ENCODE data around the gene DRD3. TPM values are rescaled to one million over a fixed set of nuclear protein-coding genes. Genes with fewer than 3 reads are reported as not detected.

The DRD3 gene
- total and polyA plus RNA-seq, 2 of the 8 experiments (the other 6 are each of a cell fraction or from before 2014, with no cell fraction given): 0.32 to 1.3 TPM

- Histone ChIP-seq H4K5ac (ENCODE audit: insufficient read length, low read depth, low read length) (no peak overlapping the region), H3K27me3 (replicated peaks in 1 of 4; ENCODE audit: control insufficient read depth in 3 of 4, extremely low read depth in 1 of 4, insufficient read depth in 3 of 4, low read length in 3 of 4) (no peaks in the 10 kb centered on the region), H2AK5ac (ENCODE audit: low read depth, low read length) (no peak overlapping the region), H4K8ac (ENCODE audit: extremely low read depth, insufficient read depth, low read length) (no peak overlapping the region), H2BK120ac (replicated peaks; ENCODE audit: low read depth, low read length) (no peak overlapping the region), H3K23ac (ENCODE audit: insufficient read length) (no peak overlapping the region), H2BK20ac (ENCODE audit: low read length) (no peak overlapping the region), H2BK15ac (ENCODE audit: low read length) (no peak overlapping the region), H3K14ac (ENCODE audit: insufficient read length) (no peak overlapping the region), H3K23me2 (ENCODE audit: low read depth, low read length) (no peaks in the 10 kb centered on the region), H2AFZ (ENCODE audit: low read length) (no peak overlapping the region), H2BK5ac (ENCODE audit: low read depth, low read length) (no peak overlapping the region), H4K91ac (replicated peaks; ENCODE audit: insufficient read length, low read length) (no peak overlapping the region), H3K56ac (replicated peaks; ENCODE audit: insufficient read length, low read depth, low read length) (no peak overlapping the region), H3K36me3 (ENCODE audit: control insufficient read depth in 2 of 4, insufficient read depth in 4 of 4, low read length in 3 of 4) (peaks cover 12 to 89% (median 52%) of the 10 kb centered on the region in 4 experiments), H3K18ac (ENCODE audit: extremely low read depth, low read length) (no peak overlapping the region), H3K9ac (replicated peaks in 1 of 4; ENCODE audit: extremely low read depth in 1 of 4, low read depth in 3 of 4, low read length in 3 of 4) (no peak overlapping the region), H3K9me3 (ENCODE audit: insufficient read depth in 2 of 2, low read depth in 1 of 2, low read length in 1 of 2) (no peaks in the 10 kb centered on the region), H3K4me2 (ENCODE audit: insufficient read depth in 1 of 2, low read depth in 2 of 2, low read length in 2 of 2) (no peak overlapping the region), H3K79me2 (ENCODE audit: control insufficient read depth in 1 of 2, insufficient read depth in 2 of 2, low read length in 2 of 2) (no peaks in the 10 kb centered on the region), H3K4me3 (ENCODE audit: extremely low read depth in 1 of 4, insufficient read depth in 2 of 4, low read depth in 3 of 4, low read length in 4 of 4) (no peak overlapping the region), H3K4me1 (replicated peaks in 1 of 4; ENCODE audit: control insufficient read depth in 3 of 4, insufficient read depth in 4 of 4, low read length in 3 of 4) (no peaks in the 10 kb centered on the region), H4K20me1 (replicated peaks in 1 of 2; ENCODE audit: control insufficient read depth in 1 of 2, insufficient read depth in 2 of 2, low read length in 2 of 2) (no peaks in the 10 kb centered on the region), H3K4ac (replicated peaks; ENCODE audit: insufficient read length, low read depth, low read length) (no peak overlapping the region), H3K79me1 (ENCODE audit: low read depth, low read length) (no peaks in the 10 kb centered on the region), H2BK12ac (ENCODE audit: low read depth, low read length) (no peak overlapping the region), H3K27ac (ENCODE audit: low read depth, low read length) (no peak overlapping the region)
- CTCF ChIA-PET (ENCODE audit: partially characterized antibody): no interaction called here
- 98% methylated on average over 2 of the region's 2 CpGs; no CpG with 5 or more reads in 1 of the 2 experiments for WGBS, 2 experiments (ENCODE audit: extremely low coverage in 1 of 2, insufficient coverage in 1 of 2, insufficient read length in 1 of 2, insufficient replicate concordance in 2 of 2, low coverage in 1 of 2, low lambda C conversion rate in 2 of 2, missing lambda C conversion rate in 1 of 2)
- DNase-seq (ENCODE audit: low read depth in 1 of 2, low spot score in 2 of 2): no peak
- no peak for FAIRE-seq
- POLR2A ChIA-PET (ENCODE audit: partially characterized antibody): no interaction called here
- TF ChIP-seq SP4 (IDR thresholded peaks at IDR 0.05; ENCODE audit: low read length) (no peak), JUN (IDR thresholded peaks at IDR 0.05; ENCODE audit: low read depth, low read length) (no peak), SIRT6 (IDR thresholded peaks at IDR 0.05; ENCODE audit: low read length) (no peak), TEAD4 (IDR thresholded peaks at IDR 0.05; ENCODE audit: low read depth, low read length) (no peak), PHF8 (conservative IDR thresholded peaks at IDR 0.05; ENCODE audit: low read depth, low read length) (no peak), POLR2A (IDR thresholded peaks at IDR 0.05; ENCODE audit: control extremely low read depth in 1 of 2, low read depth in 2 of 2, low read length in 2 of 2) (no peak), CHD1 (IDR thresholded peaks at IDR 0.05; ENCODE audit: low read depth, low read length) (no peak), CREB1 (IDR thresholded peaks at IDR 0.05) (no peak), RBBP5 (IDR thresholded peaks at IDR 0.05; ENCODE audit: borderline replicate concordance, low read depth, low read length) (no peak)
- TF ChIP-seq, protein P1, sequence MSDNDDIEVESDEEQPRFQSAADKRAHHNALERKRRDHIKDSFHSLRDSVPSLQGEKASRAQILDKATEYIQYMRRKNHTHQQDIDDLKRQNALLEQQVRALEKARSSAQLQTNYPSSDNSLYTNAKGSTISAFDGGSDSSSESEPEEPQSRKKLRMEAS (IDR thresholded peaks at IDR 0.05): no peak
Observed at GRCh38 chr3:114083112-114083511, 95.7 kb downstream of the DRD3 start.
